ENCODE results near the gene CCDC24. TPM values are rescaled to one million over a fixed set of nuclear protein-coding genes. Genes with fewer than 3 reads are reported as not detected.

Gene CCDC24
- 2.2 and 3.1 TPM in 2 replicates for total RNA-seq (ENCODE audit: low replicate concordance)

GRCh38 chr1:43991476-43992231 is at the start of gene CCDC24:
CCDC24 (plus strand) TSS chr1:43991599; CDS start chr1:43991879, 280 bp downstream.

GRCh38 chr1:43946236-43947060 is 45.0 kb upstream of the CCDC24 start, which contains the start of gene IPO13:
IPO13 (plus strand) TSS chr1:43946950; CDS start chr1:43947601, 651 bp downstream.

GRCh38 chr1:43969746-43970466 is 21.5 kb upstream of the CCDC24 start, which contains the start of gene DPH2:
DPH2 (plus strand) TSS chr1:43970010; CDS start chr1:43970176, 166 bp downstream.

GRCh38 chr1:43974443-43975248 is 16.8 kb upstream of the CCDC24 start, which contains the start of gene ATP6V0B:
ATP6V0B (plus strand) TSS chr1:43974960; CDS start chr1:43975041, 81 bp downstream.

GRCh38 chr1:43978551-43979260 is 12.7 kb upstream of the CCDC24 start, which contains the start of gene B4GALT2:
B4GALT2 (plus strand) TSS chr1:43979210; CDS start chr1:43981161, 1,951 bp downstream.

GRCh38 chr1:44031252-44032169 is 40.1 kb downstream of the CCDC24 start, which contains the start of gene SLC6A9:
SLC6A9 (minus strand) TSS chr1:44031462; CDS start chr1:44024277, 7,185 bp downstream.

Other genes with a start within 250 kb of the CCDC24 start
- 0.38 TPM in 1 of 2 replicates, not detected in the other for gene ARTN, start 57.8 kb upstream of the CCDC24 start, total RNA-seq (ENCODE audit: low replicate concordance)
- gene IPO13, start 44.6 kb upstream of the CCDC24 start, total RNA-seq (ENCODE audit: low replicate concordance) = 15.7 and 15.8 TPM in 2 replicates
- 6.8 and 14.5 TPM in 2 replicates for gene DPH2, start 21.6 kb upstream of the CCDC24 start, total RNA-seq (ENCODE audit: low replicate concordance)
- 56.7 and 147 TPM in 2 replicates for gene ATP6V0B, start 16.6 kb upstream of the CCDC24 start, total RNA-seq (ENCODE audit: low replicate concordance)
- 64.8 and 105 TPM in 2 replicates for gene B4GALT2, start 12.4 kb upstream of the CCDC24 start, total RNA-seq (ENCODE audit: low replicate concordance)
- 4.6 and 7.5 TPM in 2 replicates for gene SLC6A9, start 39.9 kb downstream of the CCDC24 start, total RNA-seq (ENCODE audit: low replicate concordance)
- gene KLF17, start 127.2 kb downstream of the CCDC24 start, total RNA-seq (ENCODE audit: low replicate concordance) = 0.08 and 0.23 TPM in 2 replicates
- not detected in 2 replicates for gene KLF18, start 150.0 kb downstream of the CCDC24 start, total RNA-seq (ENCODE audit: low replicate concordance)
- 23.5 and 32.3 TPM in 2 replicates for gene DMAP1, start 221.9 kb downstream of the CCDC24 start, total RNA-seq (ENCODE audit: low replicate concordance)